ENCODE measurements around the gene NRP1. TPM values are rescaled to one million over a fixed set of nuclear protein-coding genes. Genes with fewer than 3 reads are reported as not detected.

NRP1 gene
- total RNA-seq, 1 experiment from 2014 or later, result 12.2 TPM

GRCh38 chr10:33270971-33271370, 63.5 kb downstream of the NRP1 start:
- DNase-seq (ENCODE audit: extremely low read depth, low read depth), result no peak

GRCh38 chr10:33267708-33268107, 66.8 kb downstream of the NRP1 start:
- no peak for DNase-seq (ENCODE audit: extremely low read depth, low read depth)

GRCh38 chr10:33265621-33266020, 68.8 kb downstream of the NRP1 start:
- no peak for DNase-seq (ENCODE audit: extremely low read depth, low read depth)

GRCh38 chr10:33263453-33263852, 71.0 kb downstream of the NRP1 start:
- DNase-seq (ENCODE audit: extremely low read depth, low read depth), result no peak

GRCh38 chr10:33262871-33263270, 71.6 kb downstream of the NRP1 start:
- DNase-seq (ENCODE audit: extremely low read depth, low read depth), result no peak

- no peak for DNase-seq (ENCODE audit: extremely low read depth, low read depth)
Measured at GRCh38 chr10:33260403-33261149, 73.9 kb downstream of the NRP1 start.

GRCh38 chr10:33258967-33259366, 75.5 kb downstream of the NRP1 start:
- DNase-seq (ENCODE audit: extremely low read depth, low read depth), result no peak

GRCh38 chr10:33257439-33258080, 76.9 kb downstream of the NRP1 start:
- DNase-seq (ENCODE audit: extremely low read depth, low read depth), result no peak

GRCh38 chr10:33256458-33256857, 78.0 kb downstream of the NRP1 start:
- no peak for DNase-seq (ENCODE audit: extremely low read depth, low read depth)

GRCh38 chr10:33254556-33255160, 79.8 kb downstream of the NRP1 start:
- no peak for DNase-seq (ENCODE audit: extremely low read depth, low read depth)

- DNase-seq (ENCODE audit: extremely low read depth, low read depth), result no peak
Measured at GRCh38 chr10:33253411-33253810, 81.1 kb downstream of the NRP1 start.

GRCh38 chr10:33252794-33253203, 81.7 kb downstream of the NRP1 start:
- no peak for DNase-seq (ENCODE audit: extremely low read depth, low read depth)

- no peak for DNase-seq (ENCODE audit: extremely low read depth, low read depth)
Measured at GRCh38 chr10:33252324-33252723, 82.1 kb downstream of the NRP1 start.

GRCh38 chr10:33249659-33250345, 84.7 kb downstream of the NRP1 start:
- no peak for DNase-seq (ENCODE audit: extremely low read depth, low read depth)

- DNase-seq (ENCODE audit: extremely low read depth, low read depth), result no peak
Measured at GRCh38 chr10:33249137-33249536, 85.3 kb downstream of the NRP1 start.

GRCh38 chr10:33248638-33249037, 85.8 kb downstream of the NRP1 start:
- no peak for DNase-seq (ENCODE audit: extremely low read depth, low read depth)

- DNase-seq (ENCODE audit: extremely low read depth, low read depth), result no peak
Measured at GRCh38 chr10:33247221-33247922, 87.1 kb downstream of the NRP1 start.

- DNase-seq (ENCODE audit: extremely low read depth, low read depth), result no peak
Measured at GRCh38 chr10:33245343-33245742, 89.1 kb downstream of the NRP1 start.

- DNase-seq (ENCODE audit: extremely low read depth, low read depth), result no peak
Measured at GRCh38 chr10:33244354-33244967, 90.0 kb downstream of the NRP1 start.

- DNase-seq (ENCODE audit: extremely low read depth, low read depth), result no peak
Measured at GRCh38 chr10:33243703-33244102, 90.8 kb downstream of the NRP1 start.
